Neural progenitor cell (in vitro differentiated cells): ENCODE data around the gene L1TD1. TPM values are rescaled to one million over a fixed set of nuclear protein-coding genes. Genes with fewer than 3 reads are reported as not detected.

Experiments
- DNase-seq: peaks from one replicate; pipeline ENCODE4 v3.0.0-alpha.2; 2016; ENCODE audit warnings: low spot score
- H2AFZ ChIP-seq: fragments of 200-600 bp; sonication (generic); replicated peaks from 2 replicates; pipeline ENCODE4 v1.6.1; 2016; ENCODE audit warnings: antibody characterized with exemption
- H3F3A ChIP-seq: fragments of 200-600 bp; sonication (generic); 2 replicates; pipeline ENCODE4 v1.6.1; 2016; ENCODE audit warnings: antibody characterized with exemption, low read depth
- H3K27ac ChIP-seq: fragments of 200-600 bp; sonication (generic); 2 replicates; pipeline ENCODE4 v1.5.1; 2016; ENCODE audit warnings: mild to moderate bottlenecking
- H3K27me3 ChIP-seq: fragments of 200-600 bp; sonication (generic); 2 replicates; pipeline ENCODE4 v1.6.1; 2016; ENCODE audit warnings: mild to moderate bottlenecking, moderate library complexity
- H3K36me3 ChIP-seq: fragments of 200-600 bp; sonication (generic); 2 replicates; pipeline ENCODE4 v1.5.1; 2016
- H3K4me1 ChIP-seq: fragments of 200-600 bp; sonication (generic); 2 replicates; pipeline ENCODE4 v1.6.1; 2016; ENCODE audit warnings: mixed run types
- H3K4me2 ChIP-seq: fragments of 200-600 bp; sonication (generic); 2 replicates; pipeline ENCODE4 v1.6.1; 2016
- H3K4me3 ChIP-seq: fragments of 200-600 bp; sonication (generic); 2 replicates; pipeline ENCODE4 v1.5.1; 2016
- H3K79me2 ChIP-seq: fragments of 200-600 bp; sonication (generic); 2 replicates; pipeline ENCODE4 v1.6.1; 2016; ENCODE audit warnings: low read depth
- H3K9ac ChIP-seq: fragments of 200-600 bp; sonication (generic); 2 replicates; pipeline ENCODE4 v1.6.1; 2016
- H3K9me3 ChIP-seq: fragments of 200-600 bp; sonication (generic); 2 replicates; pipeline ENCODE4 v1.5.1; 2016; ENCODE audit warnings: low read depth
- H4K20me1 ChIP-seq: fragments of 200-600 bp; sonication (generic); 2 replicates; pipeline ENCODE4 v1.6.1; 2016; ENCODE audit warnings: low read depth
- H3K27ac Mint-ChIP-seq: 3 replicates; pipeline ENCODE4 v1.8.0; 2021; ENCODE audit warnings: mixed read lengths
- H3K27me3 Mint-ChIP-seq: 2 replicates; pipeline ENCODE4 v1.8.0; 2022; ENCODE audit warnings: low read depth, mild to moderate bottlenecking, inconsistent platforms, moderate library complexity, mixed read lengths; ENCODE audit not compliant: insufficient read depth
- H3K36me3 Mint-ChIP-seq: 3 replicates; pipeline ENCODE4 v1.8.0; 2021; ENCODE audit warnings: mixed read lengths
- H3K4me1 Mint-ChIP-seq: 3 replicates; pipeline ENCODE4 v1.8.0; 2021; ENCODE audit warnings: mixed read lengths
- H3K4me3 Mint-ChIP-seq: 3 replicates; pipeline ENCODE4 v1.8.0; 2021; ENCODE audit warnings: mild to moderate bottlenecking, moderate library complexity, mixed read lengths
- H3K9me3 Mint-ChIP-seq: 3 replicates; pipeline ENCODE4 v1.8.0; 2020; ENCODE audit warnings: mixed read lengths
- EZH2 ChIP-seq: fragments of 200-600 bp; sonication (generic); IDR thresholded peaks from 2 replicates; pipeline ENCODE4 v1.6.1; 2017; ENCODE audit warnings: antibody characterized with exemption, mild to moderate bottlenecking, moderate library complexity
- EZH2phosphoT487 ChIP-seq: fragments of 200-600 bp; sonication (generic); IDR thresholded peaks from 2 replicates; pipeline ENCODE4 v1.6.1; 2017; ENCODE audit warnings: antibody characterized with exemption
- total RNA-seq: library from RNA; depleted of rRNA; stranded (reverse); fragments of >200 nt; gene quantifications from 2 replicates; pipeline ENCODE4 v1.2.3, GENCODE V29; 2015; ENCODE audit warnings: low replicate concordance
- TF ChIP-seq, protein P1 (sequence below): fragments of 200-600 bp; sonication (generic); IDR thresholded peaks from 2 replicates; pipeline ENCODE4 v1.5.1; 2017; ENCODE audit warnings: antibody characterized with exemption, mild to moderate bottlenecking

The L1TD1 gene
- total RNA-seq, 1 donor from 2014 or later: 15.4 TPM

DNA sequence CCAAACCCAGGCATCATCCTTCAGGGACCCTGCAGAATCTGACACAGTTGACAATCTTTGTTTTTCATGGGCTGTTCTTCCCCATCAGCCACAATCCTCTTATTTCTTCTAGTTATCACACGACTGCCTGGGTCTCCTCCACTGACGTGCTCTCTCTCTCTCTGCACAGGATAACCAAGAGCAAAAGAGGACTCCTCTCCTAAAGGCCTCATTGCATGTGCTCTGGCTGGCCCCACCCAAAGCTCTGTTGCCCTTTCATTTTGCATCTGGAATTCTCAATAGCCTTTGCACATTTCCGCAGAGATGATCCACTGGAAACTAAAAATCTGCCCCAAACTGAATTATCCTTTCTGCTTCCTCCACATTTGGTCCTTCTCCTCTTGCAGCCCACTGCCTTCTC, 66.0 kb downstream of the L1TD1 start:
- no peaks in the 10 kb centered on the region for H3K9me3 Mint-ChIP-seq
- H3K9ac ChIP-seq: no peak overlapping the region
- peaks cover 5% of the 10 kb centered on the region for H3K27me3 Mint-ChIP-seq
- H3K36me3 ChIP-seq: no peaks in the 10 kb centered on the region
- no peak overlapping the region for H3K4me3 ChIP-seq
- peaks cover 13% of the 10 kb centered on the region for H3F3A ChIP-seq
- H3K27ac Mint-ChIP-seq: no peak overlapping the region
- no peak overlapping the region for H3K27ac ChIP-seq
- TF ChIP-seq, protein P1, sequence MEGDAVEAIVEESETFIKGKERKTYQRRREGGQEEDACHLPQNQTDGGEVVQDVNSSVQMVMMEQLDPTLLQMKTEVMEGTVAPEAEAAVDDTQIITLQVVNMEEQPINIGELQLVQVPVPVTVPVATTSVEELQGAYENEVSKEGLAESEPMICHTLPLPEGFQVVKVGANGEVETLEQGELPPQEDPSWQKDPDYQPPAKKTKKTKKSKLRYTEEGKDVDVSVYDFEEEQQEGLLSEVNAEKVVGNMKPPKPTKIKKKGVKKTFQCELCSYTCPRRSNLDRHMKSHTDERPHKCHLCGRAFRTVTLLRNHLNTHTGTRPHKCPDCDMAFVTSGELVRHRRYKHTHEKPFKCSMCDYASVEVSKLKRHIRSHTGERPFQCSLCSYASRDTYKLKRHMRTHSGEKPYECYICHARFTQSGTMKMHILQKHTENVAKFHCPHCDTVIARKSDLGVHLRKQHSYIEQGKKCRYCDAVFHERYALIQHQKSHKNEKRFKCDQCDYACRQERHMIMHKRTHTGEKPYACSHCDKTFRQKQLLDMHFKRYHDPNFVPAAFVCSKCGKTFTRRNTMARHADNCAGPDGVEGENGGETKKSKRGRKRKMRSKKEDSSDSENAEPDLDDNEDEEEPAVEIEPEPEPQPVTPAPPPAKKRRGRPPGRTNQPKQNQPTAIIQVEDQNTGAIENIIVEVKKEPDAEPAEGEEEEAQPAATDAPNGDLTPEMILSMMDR: no peak
- no peak for TF ChIP-seq EZH2phosphoT487
- TF ChIP-seq EZH2: no peak
- no peaks in the 10 kb centered on the region for H4K20me1 ChIP-seq
- no peak overlapping the region for H3K4me2 ChIP-seq
- peaks cover 1% of the 10 kb centered on the region for H3K36me3 Mint-ChIP-seq
- no peak overlapping the region for H2AFZ ChIP-seq
- H3K4me1 Mint-ChIP-seq: peaks cover 12% of the 10 kb centered on the region
- no peaks in the 10 kb centered on the region for H3K27me3 ChIP-seq
- no peaks in the 10 kb centered on the region for H3K79me2 ChIP-seq
- no peak overlapping the region for H3K4me3 Mint-ChIP-seq
- H3K4me1 ChIP-seq: peaks cover 11% of the 10 kb centered on the region
- DNase-seq: no peak
- no peaks in the 10 kb centered on the region for H3K9me3 ChIP-seq

Other genes with a start within 250 kb of the L1TD1 start
- gene KANK4, start 124.6 kb downstream of the L1TD1 start, total RNA-seq: 0.40 TPM in 1 of 2 replicates, not detected in the other
- 67.7 and 106 TPM in 2 replicates for gene USP1, start 242.2 kb downstream of the L1TD1 start, total RNA-seq